PC-9 (cell line): ENCODE measurements around the gene CHRNA5. TPM values are rescaled to one million over a fixed set of nuclear protein-coding genes. Genes with fewer than 3 reads are reported as not detected.

Experiments used
- BruUV-seq: library from RNA; stranded (reverse); fragments of 400-500 nt; replicated peaks from 2 replicates; lab custom pipeline; 2021; lab: Mats Ljungman, UMichigan
- CTCF ChIA-PET: fragments of 300-600 bp; sonication (Branson Sonifier 250); formaldehyde crosslinking; loops from one replicate; lab custom pipeline; 2022; ENCODE audit warnings: antibody characterized with exemption; lab: Charles Lee
- POLR2A ChIA-PET: fragments of 300-600 bp; sonication (Branson Sonifier 250); formaldehyde crosslinking; loops from one replicate; lab custom pipeline; 2022; ENCODE audit warnings: antibody characterized with exemption; ENCODE audit not compliant: unreplicated experiment; lab: Charles Lee
- DNase-seq, 2 experiments: peaks; one replicate each; pipeline versions ENCODE4 v3.0.0 to v3.0.0-alpha.2; 2015 to 2022; ENCODE audit warnings: mixed read lengths in 1 of 2
- H2AFZ ChIP-seq: fragments of 200-600 bp; sonication (generic); 2 replicates; pipeline ENCODE4 v1.8.1; 2017; ENCODE audit warnings: antibody characterized with exemption
- H3F3A ChIP-seq: fragments of 200-600 bp; sonication (generic); 2 replicates; pipeline ENCODE4 v1.8.1; 2017; ENCODE audit warnings: antibody characterized with exemption, mild to moderate bottlenecking, low read depth; ENCODE audit not compliant: insufficient read depth
- H3K27ac ChIP-seq: fragments of 200-600 bp; sonication (generic); 2 replicates; pipeline ENCODE4 v1.6.1; 2016; ENCODE audit warnings: mixed run types
- H3K27me3 ChIP-seq: fragments of 200-600 bp; sonication (generic); 2 replicates; pipeline ENCODE4 v1.6.1; 2016; ENCODE audit warnings: low read depth, mixed run types; ENCODE audit not compliant: insufficient read depth
- H3K36me3 ChIP-seq: fragments of 200-600 bp; sonication (generic); 2 replicates; pipeline ENCODE4 v1.6.1; 2016; ENCODE audit warnings: low read depth, mixed run types
- H3K4me1 ChIP-seq: fragments of 200-600 bp; sonication (generic); replicated peaks from 2 replicates; pipeline ENCODE4 v1.6.1; 2016; ENCODE audit warnings: mixed run types; ENCODE audit not compliant: insufficient read depth
- H3K4me2 ChIP-seq: fragments of 200-600 bp; sonication (generic); 2 replicates; pipeline ENCODE4 v1.6.1; 2017; ENCODE audit warnings: mixed run types
- H3K4me3 ChIP-seq: fragments of 200-600 bp; sonication (generic); 2 replicates; pipeline ENCODE4 v1.6.1; 2016; ENCODE audit warnings: mixed run types
- H3K79me2 ChIP-seq: fragments of 200-600 bp; sonication (generic); 2 replicates; pipeline ENCODE4 v1.6.1; 2017; ENCODE audit warnings: low read depth, mixed run types
- H3K9me2 ChIP-seq: fragments of 200-600 bp; sonication (generic); 2 replicates; pipeline ENCODE4 v1.8.1; 2017; ENCODE audit warnings: mild to moderate bottlenecking; ENCODE audit not compliant: insufficient read depth
- H3K9me3 ChIP-seq: fragments of 200-600 bp; sonication (generic); 2 replicates; pipeline ENCODE4 v1.8.1; 2016; ENCODE audit warnings: low read depth; ENCODE audit not compliant: insufficient read depth
- H4K20me1 ChIP-seq: fragments of 200-600 bp; sonication (generic); 2 replicates; pipeline ENCODE4 v1.8.1; 2017; ENCODE audit not compliant: insufficient read depth
- EZH2 ChIP-seq: fragments of 200-600 bp; sonication (generic); IDR thresholded peaks from 2 replicates; pipeline ENCODE4 v1.8.0; 2017; ENCODE audit warnings: antibody characterized with exemption, low read depth
- intact Hi-C: fragments of 100-400 bp; cut with micrococcal nuclease; formaldehyde crosslinking; loops from one replicate; pipeline ENCODE4 v1.10.0; 2022; ENCODE audit not compliant: unreplicated experiment
- total RNA-seq: library from RNA; stranded (reverse); gene quantifications from 2 replicates; pipeline ENCODE4 v1.2.3, GENCODE V29; 2021
- TF ChIP-seq, protein P1 (sequence below): fragments of 200-600 bp; sonication (generic); conservative IDR thresholded peaks from 2 replicates; pipeline ENCODE4 v1.6.1; 2017; ENCODE audit warnings: mixed run types, antibody characterized with exemption, mild to moderate bottlenecking, moderate library complexity

The CHRNA5 gene
- total RNA-seq, 1 experiment from 2014 or later: 9.5 TPM

DNA sequence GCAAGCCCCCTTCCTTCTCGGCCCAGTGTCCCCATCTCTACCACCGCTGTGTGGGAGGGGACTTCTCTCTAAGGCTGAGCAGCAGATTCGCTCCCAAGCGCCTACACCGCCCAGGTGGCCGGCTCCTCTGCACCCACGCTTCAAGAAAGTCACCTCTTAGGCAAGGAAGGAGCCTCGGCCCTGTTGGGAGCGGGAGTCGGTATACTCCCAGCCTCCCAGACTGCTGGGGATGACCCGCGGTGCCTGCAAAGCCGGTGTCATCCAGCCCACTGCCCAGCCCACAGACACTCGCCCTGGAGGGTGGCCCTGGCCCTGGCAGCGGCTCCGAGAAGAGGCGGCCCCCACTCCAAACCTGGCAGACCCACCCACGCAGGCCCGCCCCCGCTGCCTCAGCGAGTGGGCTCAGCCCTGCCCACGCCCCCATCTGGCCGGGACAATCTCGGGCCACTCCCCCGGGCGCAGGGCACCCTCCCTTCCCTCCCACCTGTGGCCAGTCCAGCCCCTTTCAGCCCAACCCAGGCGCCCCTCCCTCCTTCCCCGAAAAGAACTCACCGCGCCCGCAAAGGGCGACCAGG is 75.3 kb downstream of the CHRNA5 start:
- CTCF ChIA-PET: no interaction called here
- H4K20me1 ChIP-seq: no peaks in the 10 kb centered on the region
- H3F3A ChIP-seq: no peaks in the 10 kb centered on the region
- H3K4me1 ChIP-seq: no peaks in the 10 kb centered on the region
- POLR2A ChIA-PET: no interaction called here
- intact Hi-C loops: no loop called here
- H2AFZ ChIP-seq: peak overlapping the region; percentile 74
- H3K27me3 ChIP-seq: no peaks in the 10 kb centered on the region
- H3K9me3 ChIP-seq: no peaks in the 10 kb centered on the region
- H3K4me3 ChIP-seq: peak overlapping the region; percentile 46; the same call in 1 of the 2 replicates
- TF ChIP-seq, protein P1, sequence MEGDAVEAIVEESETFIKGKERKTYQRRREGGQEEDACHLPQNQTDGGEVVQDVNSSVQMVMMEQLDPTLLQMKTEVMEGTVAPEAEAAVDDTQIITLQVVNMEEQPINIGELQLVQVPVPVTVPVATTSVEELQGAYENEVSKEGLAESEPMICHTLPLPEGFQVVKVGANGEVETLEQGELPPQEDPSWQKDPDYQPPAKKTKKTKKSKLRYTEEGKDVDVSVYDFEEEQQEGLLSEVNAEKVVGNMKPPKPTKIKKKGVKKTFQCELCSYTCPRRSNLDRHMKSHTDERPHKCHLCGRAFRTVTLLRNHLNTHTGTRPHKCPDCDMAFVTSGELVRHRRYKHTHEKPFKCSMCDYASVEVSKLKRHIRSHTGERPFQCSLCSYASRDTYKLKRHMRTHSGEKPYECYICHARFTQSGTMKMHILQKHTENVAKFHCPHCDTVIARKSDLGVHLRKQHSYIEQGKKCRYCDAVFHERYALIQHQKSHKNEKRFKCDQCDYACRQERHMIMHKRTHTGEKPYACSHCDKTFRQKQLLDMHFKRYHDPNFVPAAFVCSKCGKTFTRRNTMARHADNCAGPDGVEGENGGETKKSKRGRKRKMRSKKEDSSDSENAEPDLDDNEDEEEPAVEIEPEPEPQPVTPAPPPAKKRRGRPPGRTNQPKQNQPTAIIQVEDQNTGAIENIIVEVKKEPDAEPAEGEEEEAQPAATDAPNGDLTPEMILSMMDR: no peak
- TF ChIP-seq EZH2: no peak
- DNase-seq: peak in 1 of 2 experiments; percentile 41
- H3K27ac ChIP-seq: no peak overlapping the region
- BruUV-seq: no TSS peak
- no peaks in the 10 kb centered on the region for H3K79me2 ChIP-seq
- peak overlapping the region; percentile 71 for H3K4me2 ChIP-seq
- H3K9me2 ChIP-seq: no peaks in the 10 kb centered on the region
- no peaks in the 10 kb centered on the region for H3K36me3 ChIP-seq

DNA sequence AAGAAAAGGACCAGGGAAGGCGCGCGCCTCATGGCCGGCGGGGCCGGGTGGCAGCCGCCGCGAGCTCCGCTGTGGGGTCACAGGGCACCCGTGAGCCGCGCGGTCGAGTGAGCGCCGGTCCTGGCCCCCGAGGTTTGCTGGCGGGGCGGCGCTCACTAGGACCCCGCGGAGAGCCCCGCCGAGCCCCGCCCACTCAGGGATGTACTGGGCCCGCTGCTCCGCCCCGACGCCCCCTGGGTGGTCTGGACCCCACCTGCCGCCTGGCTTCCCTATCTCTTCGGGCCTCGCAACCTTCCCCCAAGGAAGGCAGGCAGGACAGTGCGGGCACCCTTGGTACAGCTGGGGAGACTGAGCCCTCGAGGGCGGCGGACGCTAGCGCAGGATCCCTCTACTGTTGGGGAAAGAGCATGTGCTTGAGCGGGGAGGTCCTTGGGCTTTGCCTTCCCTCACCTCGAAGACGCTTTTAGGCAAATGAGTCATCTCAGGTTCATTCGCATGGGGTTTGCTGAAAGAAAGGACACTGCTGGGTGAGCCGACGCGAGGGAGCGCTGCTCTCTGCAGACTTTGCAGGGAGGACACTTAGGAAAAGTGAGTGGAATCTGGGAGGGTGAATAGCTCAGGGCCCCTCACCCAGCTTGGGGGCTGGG is 75.9 kb downstream of the CHRNA5 start, which contains the start of gene CHRNB4:
CHRNB4 (minus strand) TSS at position 109 of the 647 bp plus-strand sequence; CDS start at position 32, 77 bp downstream.
- CTCF ChIA-PET: no interaction called here
- H3K36me3 ChIP-seq: no peaks in the 10 kb centered on the region
- peak within 1 kb of the TSS; percentile 46; the same call in 1 of the 2 replicates for H3K4me3 ChIP-seq
- intact Hi-C loops: no loop called here
- no TSS peak for BruUV-seq
- H4K20me1 ChIP-seq: no peaks in the 10 kb centered on the region
- H2AFZ ChIP-seq: peak within 1 kb of the TSS; percentile 74
- no peaks in the 10 kb centered on the region for H3K4me1 ChIP-seq
- H3K4me2 ChIP-seq: peak within 1 kb of the TSS; percentile 71
- no peaks in the 10 kb centered on the region for H3K9me3 ChIP-seq
- H3K79me2 ChIP-seq: no peaks in the 10 kb centered on the region
- POLR2A ChIA-PET: no interaction called here
- peak; percentile 44 to 52 for DNase-seq
- TF ChIP-seq EZH2: no peak
- TF ChIP-seq, protein P1: no peak
- H3K27me3 ChIP-seq: no peaks in the 10 kb centered on the region
- H3K9me2 ChIP-seq: no peaks in the 10 kb centered on the region
- no peaks in the 10 kb centered on the region for H3F3A ChIP-seq
- no peak within 1 kb of the TSS for H3K27ac ChIP-seq

DNA sequence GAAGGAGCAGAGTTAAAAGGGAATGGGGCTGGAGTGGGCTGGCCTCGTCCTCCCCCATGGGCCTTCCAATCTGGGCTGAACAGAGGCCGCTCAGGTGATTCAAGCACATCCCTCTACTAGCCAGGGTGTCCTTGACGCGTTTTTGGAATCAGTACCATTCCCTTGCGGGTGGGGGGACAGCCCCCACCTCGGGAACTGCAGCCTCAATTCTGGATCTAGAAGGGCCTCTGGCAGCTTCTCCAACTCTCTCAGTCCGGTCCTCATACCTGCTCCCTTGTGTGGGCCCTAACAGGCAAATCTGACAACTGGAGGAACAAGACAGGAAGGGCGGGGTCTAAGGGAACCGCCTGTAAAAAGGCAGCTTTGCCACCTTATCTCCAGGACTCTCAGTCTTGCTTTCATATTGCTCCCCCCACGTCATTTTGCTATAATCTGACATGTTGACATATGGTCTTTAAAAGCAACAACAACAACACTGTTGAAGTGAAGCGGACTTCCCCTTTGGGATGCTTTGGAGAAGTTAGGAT is 76.5 kb downstream of the CHRNA5 start:
- DNase-seq: no peak
- TF ChIP-seq, protein P1: no peak
- TF ChIP-seq EZH2: no peak
- no peaks in the 10 kb centered on the region for H3K27me3 ChIP-seq
- no peaks in the 10 kb centered on the region for H3K9me2 ChIP-seq
- CTCF ChIA-PET: no interaction called here
- intact Hi-C loops: no loop called here
- H3K4me1 ChIP-seq: no peaks in the 10 kb centered on the region
- H2AFZ ChIP-seq: no peak overlapping the region
- no TSS peak for BruUV-seq
- no peaks in the 10 kb centered on the region for H4K20me1 ChIP-seq
- H3K4me2 ChIP-seq: peak overlapping the region; percentile 71; the same call in 1 of the 2 replicates
- no peaks in the 10 kb centered on the region for H3F3A ChIP-seq
- peak overlapping the region; percentile 46; the same call in 1 of the 2 replicates for H3K4me3 ChIP-seq
- no peaks in the 10 kb centered on the region for H3K9me3 ChIP-seq
- no peaks in the 10 kb centered on the region for H3K79me2 ChIP-seq
- no peaks in the 10 kb centered on the region for H3K36me3 ChIP-seq
- POLR2A ChIA-PET: no interaction called here
- H3K27ac ChIP-seq: no peak overlapping the region
